Activated T-cell treated with anti-CD3 and anti-CD28 coated beads for 48 hours (primary cell): ENCODE measurements around the gene DCTD.

Experiments used
- DNase-seq: peaks from one replicate; pipeline ENCODE4 v3.0.0-alpha.2; 2020; ENCODE audit warnings: low read depth

The DCTD gene

DNA sequence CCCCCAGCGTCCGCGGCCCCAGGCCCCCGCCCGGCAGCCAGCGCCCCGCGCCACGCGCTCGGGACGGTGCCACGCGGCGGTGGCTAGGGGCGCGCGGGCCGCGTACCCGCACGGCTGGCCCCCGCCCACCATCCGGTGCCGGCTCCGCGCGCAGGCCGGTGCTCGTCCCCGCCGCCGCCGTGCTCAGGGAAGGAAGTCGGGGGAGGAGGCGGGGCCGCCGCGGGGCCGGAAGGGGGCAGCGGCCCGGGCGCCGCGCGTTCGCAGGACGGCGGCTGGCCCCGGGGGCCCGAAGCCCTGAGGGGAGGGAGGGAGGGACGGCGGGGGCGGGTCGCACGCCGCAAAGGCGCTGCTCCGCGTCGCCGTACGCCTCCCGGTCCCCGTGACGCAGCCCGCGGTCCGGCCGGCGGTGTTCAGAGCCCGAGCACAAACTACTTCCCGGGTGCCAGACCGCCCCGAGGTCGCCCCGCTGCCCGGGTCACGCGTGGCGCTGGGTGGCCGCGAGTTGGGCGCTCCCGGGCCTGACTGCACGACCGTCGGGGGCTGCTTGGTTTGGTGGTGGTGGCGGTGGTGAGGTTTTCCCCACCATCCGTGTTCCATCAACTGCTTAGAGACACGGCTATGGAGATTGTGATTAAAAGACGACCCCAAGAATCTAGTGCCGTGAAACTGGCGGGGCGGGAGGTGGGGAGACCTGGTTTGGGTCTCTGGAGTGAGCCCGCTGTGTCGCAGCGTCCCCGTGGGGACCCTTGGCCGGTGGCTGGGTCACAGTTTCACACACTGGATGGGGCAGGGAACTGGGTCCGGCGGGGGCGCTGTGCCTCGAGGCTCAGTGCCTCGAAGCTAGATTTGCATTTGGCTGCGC, at the start of gene DCTD:
Gene DCTD, minus strand, starts transcription at position 205 of the 862 bp plus-strand sequence. CDS start 1,818 bp downstream, outside the sequence.
- peak; percentile 79 for DNase-seq

DNA sequence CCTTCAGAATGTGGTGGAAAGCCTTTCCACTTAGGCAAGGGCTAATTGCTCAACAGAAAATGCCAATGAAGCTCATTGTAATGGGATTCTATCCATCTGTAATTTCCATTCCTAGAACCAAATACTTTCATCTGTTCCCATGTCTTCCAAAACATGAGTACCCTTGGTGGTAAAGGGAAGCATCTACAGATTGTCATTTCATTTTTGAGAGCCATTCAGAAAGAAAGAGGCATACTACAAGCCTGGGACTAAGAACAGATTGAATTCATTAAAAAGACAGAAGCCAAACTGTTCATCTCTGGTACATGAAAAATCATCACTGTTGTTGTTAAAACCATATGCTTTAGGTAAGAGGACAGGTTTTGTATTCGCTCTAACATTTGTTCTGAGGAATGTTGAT, 43.6 kb upstream of the DCTD start:
- DNase-seq = no peak

DNA sequence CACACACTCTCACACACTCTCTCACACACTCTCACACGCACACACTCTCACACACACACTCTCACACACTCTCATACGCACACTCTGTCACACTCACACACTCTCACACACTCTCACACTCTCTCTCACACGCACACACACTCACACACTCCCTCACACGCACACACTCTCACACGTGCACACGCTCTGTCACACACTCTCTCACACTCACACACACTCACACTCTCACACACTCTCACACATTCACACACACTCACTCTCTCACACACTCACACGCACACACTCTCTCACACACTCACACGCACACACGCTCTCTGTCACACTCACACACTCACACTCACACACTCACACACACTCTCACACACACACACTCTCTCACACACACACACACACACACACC, 43.0 kb upstream of the DCTD start:
- DNase-seq = no peak

DNA sequence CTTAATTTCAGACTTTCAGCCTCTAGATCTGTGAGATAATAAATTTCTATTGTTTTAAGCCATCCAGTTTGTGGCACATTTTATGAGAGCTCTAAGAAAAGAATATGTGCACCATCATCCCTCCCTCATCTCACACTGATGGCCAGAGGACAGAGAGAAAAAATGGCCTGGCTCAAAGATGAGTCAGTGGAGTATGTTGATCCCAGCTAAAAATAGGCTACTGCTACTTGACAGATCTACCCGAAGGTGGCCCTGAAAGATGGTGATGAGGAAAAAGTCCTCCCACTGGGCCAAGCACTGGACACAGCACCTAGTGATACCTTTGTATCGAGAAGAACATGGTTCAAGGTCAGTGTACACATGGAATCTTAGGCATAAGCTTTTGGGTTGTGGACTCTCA, 38.2 kb upstream of the DCTD start:
- no peak for DNase-seq

DNA sequence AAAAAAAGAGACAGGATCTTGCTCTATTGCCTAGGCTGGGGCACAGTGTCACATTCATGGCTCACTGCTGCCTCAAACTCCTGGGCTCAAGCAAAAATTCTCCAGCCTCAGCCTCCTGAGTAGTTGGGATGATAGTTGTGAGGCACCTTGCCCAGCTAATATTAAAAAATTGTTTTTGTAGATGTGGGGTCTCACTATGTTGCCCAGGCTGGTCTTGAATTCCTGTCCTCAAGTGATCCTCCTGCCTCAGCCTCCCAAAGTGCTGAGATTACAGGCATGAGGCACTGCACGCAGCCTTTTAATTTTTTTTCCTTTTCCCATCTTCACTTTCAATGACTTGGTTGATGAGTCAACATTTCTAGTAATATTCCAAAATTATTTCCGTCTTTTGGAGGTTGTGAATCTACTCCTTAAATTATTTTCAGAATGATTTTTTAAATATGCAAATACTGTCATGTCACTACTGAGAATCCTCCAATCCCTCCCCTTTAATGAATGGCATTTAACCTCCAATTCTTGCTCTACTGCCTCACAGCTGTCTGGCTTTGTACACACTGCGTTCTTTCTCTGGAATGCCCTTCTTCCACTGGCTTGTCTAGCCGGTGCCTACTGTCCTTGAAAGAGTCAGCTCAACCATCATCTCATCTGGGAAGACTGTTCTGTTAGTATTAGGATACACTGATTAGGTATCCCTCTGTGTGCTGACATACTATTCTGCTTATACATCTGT, 27.5 kb upstream of the DCTD start:
- no peak for DNase-seq

DNA sequence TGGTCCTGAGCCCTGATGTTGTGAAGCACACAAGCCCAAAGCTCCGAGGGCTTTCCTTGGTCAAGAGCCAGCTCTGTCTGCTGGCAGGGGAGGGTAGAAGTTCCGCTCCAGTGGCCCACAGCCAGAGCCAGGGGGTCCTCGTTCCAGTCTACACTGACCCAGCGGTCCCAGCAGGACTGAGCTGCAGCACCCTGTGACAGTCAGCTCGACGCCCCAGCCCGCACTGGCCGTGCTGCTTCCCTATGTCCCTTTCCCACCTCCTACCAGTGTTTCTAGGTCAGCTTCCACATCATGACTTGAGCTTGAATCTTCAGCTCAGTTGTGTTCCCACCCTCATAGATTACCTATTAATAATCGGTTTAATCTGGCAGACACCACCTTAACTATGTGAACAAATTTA, 22.5 kb upstream of the DCTD start:
- DNase-seq = no peak

DNA sequence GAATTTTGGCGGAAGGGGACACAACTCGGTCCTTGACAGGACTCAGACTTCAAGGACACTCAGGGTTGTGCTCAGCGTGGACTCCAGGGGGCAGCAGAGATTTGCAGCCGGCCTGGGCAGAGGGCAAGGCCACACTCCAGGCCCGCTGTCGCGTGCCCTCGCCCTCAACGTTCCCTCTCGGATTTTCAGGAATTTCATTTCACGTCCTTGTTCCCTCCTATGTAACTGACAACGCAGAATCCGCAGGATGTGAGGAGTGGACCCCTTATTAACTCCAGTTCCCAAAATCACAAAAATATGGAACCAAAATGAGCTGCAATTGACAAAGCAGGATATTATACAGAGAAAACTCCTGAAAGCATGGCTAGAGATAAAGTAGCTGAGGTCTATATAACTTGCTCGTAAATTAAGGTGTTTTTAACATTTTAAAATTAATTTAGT, 21.0 kb upstream of the DCTD start:
- peak; percentile 65 for DNase-seq

DNA sequence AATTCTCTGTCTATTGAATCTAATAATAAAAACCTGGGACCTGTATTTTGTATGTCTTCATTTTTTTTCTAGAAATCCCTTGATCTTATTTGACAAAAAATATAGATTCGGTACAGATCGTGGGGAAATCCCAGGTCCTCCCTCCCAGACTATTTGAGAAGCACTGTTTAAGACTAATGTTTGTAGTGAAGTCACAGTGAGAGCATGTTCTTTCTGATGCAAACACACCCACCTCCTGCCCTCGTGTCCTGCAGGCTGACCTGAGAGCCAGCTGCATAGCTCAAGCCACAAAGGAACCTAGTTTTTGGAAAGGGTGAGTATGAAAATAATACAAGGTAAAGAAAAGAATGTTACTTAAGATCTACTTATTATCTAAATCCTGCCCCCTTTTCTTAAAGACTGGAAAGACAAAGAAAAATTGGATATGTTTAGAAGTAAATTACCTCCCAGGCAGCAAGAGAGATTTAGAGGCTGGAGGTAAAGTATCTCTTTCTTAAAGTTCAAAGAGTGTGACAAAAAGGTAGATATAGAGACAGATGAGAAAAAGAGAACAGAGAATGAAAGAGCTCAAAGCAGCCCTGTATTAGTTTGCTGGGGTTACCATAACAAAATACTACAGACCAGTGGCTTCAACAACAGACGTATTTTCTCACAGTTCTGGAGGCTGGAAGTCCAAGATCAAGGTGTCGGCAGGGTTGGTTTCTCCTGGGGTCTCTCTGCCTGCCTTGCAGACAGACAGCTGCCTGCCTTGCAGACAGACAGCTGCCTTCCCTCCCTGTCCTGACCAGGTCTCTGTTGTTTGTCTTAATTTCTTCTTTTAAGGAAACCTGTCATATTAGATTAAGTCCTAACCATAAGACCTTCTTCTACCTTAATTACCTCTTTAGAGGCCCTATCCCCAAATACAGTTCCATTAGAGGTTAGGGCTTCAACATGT, 20.4 kb upstream of the DCTD start:
- no peak for DNase-seq

DNA sequence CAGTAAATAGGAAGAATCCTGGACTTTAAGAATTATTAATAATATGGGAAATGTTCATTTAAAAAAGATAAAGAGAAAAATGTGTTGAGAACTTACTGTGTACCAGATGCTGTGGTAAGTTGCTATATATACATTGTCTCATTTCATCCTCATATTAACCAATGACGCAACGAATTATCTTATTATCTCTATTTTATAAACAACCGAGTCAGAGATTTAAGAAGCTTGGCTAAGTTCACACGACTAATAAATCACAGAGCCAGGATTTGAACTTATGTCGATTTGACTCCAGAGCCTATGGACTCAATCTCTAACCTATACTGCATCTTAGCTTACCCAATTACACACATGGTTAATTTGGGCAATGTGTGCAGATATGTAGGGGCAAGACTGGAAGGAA, 15.5 kb upstream of the DCTD start:
- DNase-seq = no peak

DNA sequence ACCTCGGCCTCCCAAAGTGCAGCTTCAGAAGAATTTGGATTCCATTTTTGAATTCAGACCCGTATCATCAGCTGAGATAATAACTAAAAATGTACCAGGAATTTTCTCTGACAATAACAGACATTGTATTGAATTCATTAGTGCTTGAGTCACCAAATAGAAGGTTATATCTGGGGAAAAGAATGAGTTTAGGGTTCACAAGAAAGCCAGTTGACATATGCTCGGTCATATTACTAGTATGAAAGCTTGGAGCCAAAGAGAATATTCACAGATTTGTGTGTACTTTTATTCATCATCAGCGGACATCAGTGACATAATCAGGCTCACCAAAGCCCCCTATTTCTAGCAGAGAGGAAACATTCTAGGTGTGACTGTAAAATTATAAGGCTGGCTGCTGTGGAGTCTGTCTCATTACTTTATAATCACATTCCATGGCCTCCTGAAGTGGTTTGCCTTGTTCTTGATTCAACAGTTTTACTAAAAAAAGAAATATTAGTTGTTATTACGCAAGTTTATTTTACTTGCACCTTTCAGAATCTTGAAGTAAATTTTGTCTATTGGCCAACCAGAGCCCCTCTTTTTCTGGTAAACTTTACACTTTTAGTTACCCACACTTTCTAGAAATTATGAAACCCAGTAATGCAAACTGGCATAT, 14.6 kb upstream of the DCTD start:
- DNase-seq = no peak

DNA sequence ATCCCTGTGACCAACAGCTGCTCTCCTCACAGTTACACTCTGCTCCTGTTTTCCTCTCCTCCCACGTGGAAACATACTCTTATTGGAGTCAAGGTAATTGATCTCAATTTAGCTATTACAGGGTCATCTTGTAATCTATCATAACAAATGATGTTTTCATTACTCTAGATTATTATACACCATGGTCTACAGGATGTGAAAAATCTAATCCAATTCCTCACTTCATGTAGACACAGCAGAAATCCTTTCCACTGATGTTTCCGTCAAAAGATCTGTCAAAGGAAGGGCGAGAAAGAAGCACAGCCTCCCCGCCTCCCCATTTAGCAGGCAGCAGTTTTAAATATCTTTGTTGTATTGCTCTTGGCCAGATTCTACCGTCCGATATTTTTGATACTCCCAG, 13.7 kb upstream of the DCTD start:
- no peak for DNase-seq

DNA sequence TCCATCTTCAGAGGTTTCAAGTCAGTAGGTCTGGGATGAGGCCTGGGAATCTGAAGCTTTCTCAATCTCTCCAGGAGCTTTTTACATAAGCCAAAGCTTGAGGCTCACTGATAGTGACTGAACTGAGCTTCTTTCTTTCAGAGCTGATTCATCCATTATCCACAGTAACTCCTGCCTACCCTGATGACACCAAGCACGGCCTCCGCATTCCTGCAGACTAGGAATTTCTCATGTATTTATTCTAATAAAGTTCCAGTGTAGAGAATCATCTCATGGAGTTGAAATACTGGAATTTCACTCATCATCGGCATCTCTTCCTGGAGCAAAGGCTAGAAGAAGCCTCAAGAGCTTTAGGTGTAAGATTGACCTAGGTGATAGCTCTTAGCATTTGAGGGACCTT, 12.1 kb upstream of the DCTD start:
- no peak for DNase-seq

DNA sequence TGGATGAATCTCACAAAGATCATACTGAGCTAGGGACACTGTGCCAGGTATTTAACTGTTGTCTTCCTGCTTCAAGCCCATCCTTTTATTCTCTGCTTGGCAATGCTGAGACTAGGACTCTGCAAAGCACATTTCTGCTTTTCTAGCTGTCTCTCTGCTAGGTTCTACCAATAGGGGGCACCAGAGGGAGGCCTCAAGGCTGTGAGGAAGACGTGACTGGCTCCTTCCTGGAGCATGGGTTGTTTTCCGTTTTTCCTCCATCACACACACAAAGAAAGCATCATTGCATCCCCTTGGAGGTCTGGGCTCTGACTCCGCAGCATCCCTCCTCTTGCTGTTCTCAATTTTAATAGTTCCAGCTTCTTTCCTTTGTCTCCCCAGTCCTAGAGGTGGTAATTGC, 10.9 kb upstream of the DCTD start:
- DNase-seq = no peak

DNA sequence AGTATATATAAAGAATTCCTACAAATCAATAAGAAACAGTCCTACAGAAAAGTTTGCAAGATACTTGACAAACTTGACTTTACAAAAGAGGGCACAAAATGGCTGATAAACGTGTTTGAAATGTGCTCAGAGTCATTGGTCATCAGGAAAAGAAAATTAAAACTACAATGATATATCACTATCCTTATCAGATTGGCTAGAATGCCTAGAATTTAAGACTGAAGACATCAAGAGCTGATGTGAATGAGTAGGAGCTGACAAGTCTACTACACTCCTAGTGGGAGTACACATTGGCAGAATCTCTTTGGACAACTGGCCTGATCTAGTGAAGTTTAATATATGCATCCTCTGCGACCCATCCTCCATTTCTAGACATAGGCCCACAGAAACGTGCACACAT, 10.3 kb upstream of the DCTD start:
- no peak for DNase-seq

DNA sequence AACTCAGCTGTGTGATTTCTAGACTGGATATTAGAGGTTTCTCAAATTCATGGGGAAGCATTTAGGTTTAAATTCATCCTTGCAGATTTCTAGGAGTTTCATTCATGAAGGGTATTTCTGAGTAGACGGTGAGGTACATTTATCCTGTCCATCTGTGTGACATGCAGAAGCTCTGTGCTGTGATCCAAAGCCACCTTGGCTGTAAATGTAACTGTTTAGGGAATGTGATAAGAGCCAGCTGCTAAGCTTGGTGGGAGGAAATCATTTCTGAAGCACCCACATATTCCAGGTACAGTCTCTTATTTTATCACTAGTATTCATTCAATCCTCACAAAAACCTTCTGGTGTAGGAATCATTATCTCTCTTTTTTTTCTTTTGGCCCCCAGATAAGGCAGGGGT, 8.7 kb upstream of the DCTD start:
- DNase-seq = no peak

DNA sequence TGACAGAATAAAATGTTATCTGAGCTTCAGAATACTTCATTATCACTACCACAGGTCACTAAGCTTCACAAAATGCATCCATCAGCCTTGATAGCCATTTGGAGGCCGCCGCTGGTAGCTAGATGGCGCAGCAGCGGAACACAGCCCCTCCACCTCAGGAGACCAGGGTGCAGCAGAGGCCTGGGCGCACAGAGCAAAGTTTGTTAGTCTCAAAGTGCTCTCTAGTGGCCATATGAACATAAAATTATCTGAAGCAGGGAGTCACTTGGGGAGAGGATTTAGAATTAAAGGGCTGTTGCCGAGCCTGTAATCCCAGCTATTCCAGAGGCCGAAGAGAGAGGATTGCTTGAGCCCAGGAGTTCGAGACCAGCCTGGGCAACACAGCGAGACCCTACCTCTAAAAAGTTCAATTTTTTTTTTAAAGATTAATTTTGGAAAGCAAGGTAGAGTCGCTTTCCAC, 8.1 kb upstream of the DCTD start:
- peak; percentile 43 for DNase-seq

DNA sequence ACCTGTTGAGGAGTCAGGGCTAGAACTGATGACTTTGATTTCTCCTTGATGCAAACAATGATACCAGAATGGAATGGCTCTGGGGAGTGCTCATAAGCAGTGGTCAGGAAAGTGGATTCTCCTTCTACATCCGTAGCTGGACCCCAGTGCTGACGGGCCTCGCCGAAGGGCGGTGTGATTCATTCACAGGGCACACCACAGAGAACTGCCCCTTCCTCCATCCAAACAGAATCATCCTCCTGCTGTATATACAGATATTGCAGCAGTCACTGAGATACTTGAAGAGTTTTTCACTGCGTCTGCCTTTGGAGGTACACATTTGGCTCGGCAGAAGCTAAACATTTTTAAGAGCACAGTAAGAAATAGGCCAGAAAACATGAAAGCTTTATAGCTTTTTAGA, 7.3 kb upstream of the DCTD start:
- no peak for DNase-seq

DNA sequence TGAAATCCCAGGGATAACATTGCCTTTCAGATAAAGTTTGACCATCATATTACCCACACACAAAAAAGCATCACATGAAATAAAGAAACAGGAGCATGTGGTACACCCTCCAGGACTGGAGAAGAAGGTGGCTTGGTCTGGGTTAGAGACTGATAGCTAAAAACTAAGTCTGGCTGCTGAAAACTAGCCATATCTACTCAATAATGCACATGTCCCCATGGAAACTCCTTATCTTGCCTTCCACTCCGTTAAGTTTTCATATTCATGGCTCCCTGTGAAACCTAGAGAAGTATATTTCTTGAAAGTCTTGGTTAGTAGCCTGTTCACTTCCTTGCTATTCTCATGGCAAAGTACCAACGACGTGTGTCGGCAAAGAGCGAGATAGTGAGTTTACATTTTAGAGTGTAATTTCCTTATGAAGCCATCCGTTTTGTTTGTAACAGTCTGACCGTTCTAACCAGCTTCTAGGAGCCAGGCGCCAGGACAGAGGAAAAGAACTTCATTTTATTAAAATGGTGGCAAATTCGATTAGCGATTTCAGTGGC, 6.7 kb upstream of the DCTD start:
- DNase-seq = no peak

DNA sequence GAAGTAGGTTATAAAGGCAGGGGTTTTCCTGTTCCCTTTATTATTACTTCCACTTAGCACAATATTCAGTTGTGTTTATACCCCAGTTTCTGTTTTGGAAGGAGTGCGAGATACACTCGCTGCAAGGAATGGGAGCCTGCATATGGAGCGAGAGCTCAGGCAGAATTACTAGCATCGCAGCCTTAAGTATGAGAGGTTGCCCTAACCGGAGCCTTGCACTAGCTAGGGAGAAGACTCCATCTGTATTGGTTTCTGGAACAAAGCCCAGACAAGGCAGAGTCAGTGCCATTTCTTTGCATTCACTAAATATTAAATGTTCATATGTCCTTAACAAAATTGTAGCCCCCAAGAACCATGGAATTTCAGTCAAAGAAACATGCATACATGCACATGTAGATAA, 6.2 kb upstream of the DCTD start:
- DNase-seq = no peak

DNA sequence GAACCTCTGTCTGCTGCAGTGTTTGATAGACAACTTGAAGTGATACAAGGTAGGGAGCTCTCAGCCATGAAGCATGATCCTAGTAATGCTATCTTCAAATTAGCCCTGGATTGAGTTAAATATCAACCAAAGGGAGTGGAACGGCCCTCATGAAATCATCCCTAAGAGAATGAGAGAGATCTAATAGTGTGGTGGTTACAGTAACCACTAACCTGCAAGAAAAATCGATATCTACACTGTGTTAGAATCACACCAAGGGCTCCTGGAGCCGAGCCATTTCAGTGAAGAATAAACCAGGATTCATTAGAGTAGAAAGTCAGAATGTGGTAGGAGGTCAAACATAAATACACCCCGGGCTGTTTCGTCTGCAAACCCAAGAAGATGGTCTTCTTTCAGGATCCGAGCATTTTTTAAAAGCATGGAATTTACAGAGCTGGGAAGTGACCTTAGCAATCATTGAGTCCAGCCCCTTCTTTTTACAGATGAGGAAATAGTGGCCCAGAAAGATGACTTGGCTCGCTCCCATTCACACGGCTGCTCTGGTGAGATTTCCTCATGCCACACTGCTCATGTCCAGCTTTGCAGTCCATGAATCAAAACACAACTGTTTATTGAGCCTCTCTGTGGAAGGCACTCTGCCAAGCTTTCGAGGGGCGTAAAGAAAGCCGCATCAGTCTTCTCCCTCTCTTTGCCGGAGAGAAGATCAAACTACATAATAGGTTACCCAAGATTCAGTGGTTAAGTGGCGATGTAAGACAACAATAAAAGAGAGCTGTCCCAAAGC, 5.5 kb upstream of the DCTD start:
- DNase-seq = no peak

DNA sequence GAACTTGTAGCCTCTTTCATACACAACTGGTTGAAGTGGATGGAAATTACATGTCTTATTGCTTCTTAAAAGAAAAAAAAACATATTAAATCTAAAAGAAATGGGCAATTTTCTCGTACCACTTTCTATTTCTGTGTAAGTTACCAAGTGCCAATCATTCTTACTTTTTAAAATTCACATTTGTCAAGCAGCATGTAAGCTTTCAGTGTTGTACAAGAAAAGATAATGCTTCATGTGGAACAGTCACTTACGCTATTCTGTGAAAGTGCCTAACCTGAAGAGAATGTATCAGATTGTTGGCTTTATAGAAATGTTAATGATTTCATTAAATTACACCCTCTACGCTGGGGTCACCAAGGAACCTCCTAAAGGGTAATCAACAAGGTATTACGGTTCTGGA, 4.4 kb upstream of the DCTD start:
- DNase-seq = no peak
